ENCODE data around the gene SPG7.

The SPG7 gene

DNA sequence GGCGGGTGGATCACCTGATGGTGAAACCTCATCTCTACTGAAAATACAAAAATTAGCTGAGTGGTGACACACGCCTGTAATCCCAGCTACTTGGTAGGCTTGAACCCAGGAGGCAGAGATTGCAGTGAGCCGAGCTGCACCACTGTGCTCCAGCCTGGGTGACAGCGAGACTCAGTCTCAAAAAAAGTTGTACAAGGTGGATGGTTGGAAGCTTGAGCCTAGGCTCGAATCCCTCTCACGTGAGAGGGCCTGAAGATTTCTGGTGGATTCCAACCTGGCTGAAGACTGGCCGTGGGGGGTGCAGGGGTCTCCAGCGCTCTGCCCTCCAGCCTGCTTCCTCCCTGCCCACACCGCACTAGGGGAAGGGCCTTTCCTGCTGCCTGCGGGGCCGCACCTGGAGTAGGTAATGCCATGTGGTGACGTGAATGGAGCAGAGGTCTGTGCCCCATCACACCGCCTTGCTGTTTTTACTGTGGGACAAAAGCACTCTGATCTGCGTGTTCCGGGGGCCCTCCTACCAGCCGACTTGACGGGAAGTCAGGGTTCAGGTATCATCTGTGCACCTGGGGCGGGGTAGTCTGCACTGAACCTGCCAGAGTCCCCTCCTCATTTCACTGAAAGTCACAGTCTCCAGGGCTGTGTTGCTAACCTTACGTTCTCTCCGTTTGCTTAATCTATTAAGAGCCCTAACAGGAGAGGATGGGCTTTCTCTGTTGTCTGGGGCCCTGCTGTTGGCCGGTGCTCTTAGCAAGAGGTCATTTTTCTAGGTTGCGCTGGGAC is 56.5 kb downstream of the SPG7 start (continued):
- TF ChIP-seq, protein P1, sequence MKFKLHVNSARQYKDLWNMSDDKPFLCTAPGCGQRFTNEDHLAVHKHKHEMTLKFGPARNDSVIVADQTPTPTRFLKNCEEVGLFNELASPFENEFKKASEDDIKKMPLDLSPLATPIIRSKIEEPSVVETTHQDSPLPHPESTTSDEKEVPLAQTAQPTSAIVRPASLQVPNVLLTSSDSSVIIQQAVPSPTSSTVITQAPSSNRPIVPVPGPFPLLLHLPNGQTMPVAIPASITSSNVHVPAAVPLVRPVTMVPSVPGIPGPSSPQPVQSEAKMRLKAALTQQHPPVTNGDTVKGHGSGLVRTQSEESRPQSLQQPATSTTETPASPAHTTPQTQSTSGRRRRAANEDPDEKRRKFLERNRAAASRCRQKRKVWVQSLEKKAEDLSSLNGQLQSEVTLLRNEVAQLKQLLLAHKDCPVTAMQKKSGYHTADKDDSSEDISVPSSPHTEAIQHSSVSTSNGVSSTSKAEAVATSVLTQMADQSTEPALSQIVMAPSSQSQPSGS (tag by site-specific recombination; IDR thresholded peaks at IDR 0.05; ENCODE audit: low read depth), result no peak
- TF ChIP-seq, protein P2, sequence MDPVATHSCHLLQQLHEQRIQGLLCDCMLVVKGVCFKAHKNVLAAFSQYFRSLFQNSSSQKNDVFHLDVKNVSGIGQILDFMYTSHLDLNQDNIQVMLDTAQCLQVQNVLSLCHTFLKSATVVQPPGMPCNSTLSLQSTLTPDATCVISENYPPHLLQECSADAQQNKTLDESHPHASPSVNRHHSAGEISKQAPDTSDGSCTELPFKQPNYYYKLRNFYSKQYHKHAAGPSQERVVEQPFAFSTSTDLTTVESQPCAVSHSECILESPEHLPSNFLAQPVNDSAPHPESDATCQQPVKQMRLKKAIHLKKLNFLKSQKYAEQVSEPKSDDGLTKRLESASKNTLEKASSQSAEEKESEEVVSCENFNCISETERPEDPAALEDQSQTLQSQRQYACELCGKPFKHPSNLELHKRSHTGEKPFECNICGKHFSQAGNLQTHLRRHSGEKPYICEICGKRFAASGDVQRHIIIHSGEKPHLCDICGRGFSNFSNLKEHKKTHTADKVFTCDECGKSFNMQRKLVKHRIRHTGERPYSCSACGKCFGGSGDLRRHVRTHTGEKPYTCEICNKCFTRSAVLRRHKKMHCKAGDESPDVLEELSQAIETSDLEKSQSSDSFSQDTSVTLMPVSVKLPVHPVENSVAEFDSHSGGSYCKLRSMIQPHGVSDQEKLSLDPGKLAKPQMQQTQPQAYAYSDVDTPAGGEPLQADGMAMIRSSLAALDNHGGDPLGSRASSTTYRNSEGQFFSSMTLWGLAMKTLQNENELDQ (tag by site-specific recombination; IDR thresholded peaks at IDR 0.05; ENCODE audit: low read depth), result no peak
- no peak for TF ChIP-seq ZNF664 (tag by site-specific recombination; IDR thresholded peaks at IDR 0.05)
- peak; percentile 4; the same call in 1 of the 2 replicates for TF ChIP-seq ZNF10 (tag by site-specific recombination; IDR thresholded peaks at IDR 0.05)
- no peak for TF ChIP-seq ZNF529 (tag by site-specific recombination; IDR thresholded peaks at IDR 0.05; ENCODE audit: insufficient replicate concordance)
- TF ChIP-seq, protein P3, sequence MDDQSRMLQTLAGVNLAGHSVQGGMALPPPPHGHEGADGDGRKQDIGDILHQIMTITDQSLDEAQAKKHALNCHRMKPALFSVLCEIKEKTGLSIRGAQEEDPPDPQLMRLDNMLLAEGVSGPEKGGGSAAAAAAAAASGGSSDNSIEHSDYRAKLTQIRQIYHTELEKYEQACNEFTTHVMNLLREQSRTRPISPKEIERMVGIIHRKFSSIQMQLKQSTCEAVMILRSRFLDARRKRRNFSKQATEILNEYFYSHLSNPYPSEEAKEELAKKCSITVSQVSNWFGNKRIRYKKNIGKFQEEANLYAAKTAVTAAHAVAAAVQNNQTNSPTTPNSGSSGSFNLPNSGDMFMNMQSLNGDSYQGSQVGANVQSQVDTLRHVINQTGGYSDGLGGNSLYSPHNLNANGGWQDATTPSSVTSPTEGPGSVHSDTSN (CRISPR knock-in tag; IDR thresholded peaks at IDR 0.05), result 0 out of 2 replicates have a peak, but pooled peaks have one; percentile 26
- TF ChIP-seq ZNF416 (tag by site-specific recombination; IDR thresholded peaks at IDR 0.05), result no peak
- TF ChIP-seq, protein P4, sequence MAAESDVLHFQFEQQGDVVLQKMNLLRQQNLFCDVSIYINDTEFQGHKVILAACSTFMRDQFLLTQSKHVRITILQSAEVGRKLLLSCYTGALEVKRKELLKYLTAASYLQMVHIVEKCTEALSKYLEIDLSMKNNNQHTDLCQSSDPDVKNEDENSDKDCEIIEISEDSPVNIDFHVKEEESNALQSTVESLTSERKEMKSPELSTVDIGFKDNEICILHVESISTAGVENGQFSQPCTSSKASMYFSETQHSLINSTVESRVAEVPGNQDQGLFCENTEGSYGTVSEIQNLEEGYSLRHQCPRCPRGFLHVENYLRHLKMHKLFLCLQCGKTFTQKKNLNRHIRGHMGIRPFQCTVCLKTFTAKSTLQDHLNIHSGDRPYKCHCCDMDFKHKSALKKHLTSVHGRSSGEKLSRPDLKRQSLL (tag by site-specific recombination; IDR thresholded peaks at IDR 0.05), result peak; percentile 83
- TF ChIP-seq TCF7L2 (IDR thresholded peaks at IDR 0.05; ENCODE audit: borderline replicate concordance, low read depth, low read length), result no peak
- TF ChIP-seq, protein P5, sequence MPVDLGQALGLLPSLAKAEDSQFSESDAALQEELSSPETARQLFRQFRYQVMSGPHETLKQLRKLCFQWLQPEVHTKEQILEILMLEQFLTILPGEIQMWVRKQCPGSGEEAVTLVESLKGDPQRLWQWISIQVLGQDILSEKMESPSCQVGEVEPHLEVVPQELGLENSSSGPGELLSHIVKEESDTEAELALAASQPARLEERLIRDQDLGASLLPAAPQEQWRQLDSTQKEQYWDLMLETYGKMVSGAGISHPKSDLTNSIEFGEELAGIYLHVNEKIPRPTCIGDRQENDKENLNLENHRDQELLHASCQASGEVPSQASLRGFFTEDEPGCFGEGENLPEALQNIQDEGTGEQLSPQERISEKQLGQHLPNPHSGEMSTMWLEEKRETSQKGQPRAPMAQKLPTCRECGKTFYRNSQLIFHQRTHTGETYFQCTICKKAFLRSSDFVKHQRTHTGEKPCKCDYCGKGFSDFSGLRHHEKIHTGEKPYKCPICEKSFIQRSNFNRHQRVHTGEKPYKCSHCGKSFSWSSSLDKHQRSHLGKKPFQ (tag by site-specific recombination; IDR thresholded peaks at IDR 0.05), result no peak
- no peak for TF ChIP-seq ZNF624 (tag by site-specific recombination; IDR thresholded peaks at IDR 0.05)
- TF ChIP-seq, protein P6, sequence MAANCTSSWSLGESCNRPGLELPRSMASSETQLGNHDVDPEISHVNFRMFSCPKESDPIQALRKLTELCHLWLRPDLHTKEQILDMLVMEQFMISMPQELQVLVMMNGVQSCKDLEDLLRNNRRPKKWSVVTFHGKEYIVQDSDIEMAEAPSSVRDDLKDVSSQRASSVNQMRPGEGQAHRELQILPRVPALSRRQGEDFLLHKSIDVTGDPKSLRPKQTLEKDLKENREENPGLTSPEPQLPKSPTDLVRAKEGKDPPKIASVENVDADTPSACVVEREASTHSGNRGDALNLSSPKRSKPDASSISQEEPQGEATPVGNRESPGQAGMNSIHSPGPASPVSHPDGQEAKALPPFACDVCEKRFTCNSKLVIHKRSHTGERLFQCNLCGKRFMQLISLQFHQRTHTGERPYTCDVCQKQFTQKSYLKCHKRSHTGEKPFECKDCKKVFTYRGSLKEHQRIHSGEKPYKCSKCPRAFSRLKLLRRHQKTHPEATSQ (tag by site-specific recombination; IDR thresholded peaks at IDR 0.05), result no peak
- TF ChIP-seq, protein P7, sequence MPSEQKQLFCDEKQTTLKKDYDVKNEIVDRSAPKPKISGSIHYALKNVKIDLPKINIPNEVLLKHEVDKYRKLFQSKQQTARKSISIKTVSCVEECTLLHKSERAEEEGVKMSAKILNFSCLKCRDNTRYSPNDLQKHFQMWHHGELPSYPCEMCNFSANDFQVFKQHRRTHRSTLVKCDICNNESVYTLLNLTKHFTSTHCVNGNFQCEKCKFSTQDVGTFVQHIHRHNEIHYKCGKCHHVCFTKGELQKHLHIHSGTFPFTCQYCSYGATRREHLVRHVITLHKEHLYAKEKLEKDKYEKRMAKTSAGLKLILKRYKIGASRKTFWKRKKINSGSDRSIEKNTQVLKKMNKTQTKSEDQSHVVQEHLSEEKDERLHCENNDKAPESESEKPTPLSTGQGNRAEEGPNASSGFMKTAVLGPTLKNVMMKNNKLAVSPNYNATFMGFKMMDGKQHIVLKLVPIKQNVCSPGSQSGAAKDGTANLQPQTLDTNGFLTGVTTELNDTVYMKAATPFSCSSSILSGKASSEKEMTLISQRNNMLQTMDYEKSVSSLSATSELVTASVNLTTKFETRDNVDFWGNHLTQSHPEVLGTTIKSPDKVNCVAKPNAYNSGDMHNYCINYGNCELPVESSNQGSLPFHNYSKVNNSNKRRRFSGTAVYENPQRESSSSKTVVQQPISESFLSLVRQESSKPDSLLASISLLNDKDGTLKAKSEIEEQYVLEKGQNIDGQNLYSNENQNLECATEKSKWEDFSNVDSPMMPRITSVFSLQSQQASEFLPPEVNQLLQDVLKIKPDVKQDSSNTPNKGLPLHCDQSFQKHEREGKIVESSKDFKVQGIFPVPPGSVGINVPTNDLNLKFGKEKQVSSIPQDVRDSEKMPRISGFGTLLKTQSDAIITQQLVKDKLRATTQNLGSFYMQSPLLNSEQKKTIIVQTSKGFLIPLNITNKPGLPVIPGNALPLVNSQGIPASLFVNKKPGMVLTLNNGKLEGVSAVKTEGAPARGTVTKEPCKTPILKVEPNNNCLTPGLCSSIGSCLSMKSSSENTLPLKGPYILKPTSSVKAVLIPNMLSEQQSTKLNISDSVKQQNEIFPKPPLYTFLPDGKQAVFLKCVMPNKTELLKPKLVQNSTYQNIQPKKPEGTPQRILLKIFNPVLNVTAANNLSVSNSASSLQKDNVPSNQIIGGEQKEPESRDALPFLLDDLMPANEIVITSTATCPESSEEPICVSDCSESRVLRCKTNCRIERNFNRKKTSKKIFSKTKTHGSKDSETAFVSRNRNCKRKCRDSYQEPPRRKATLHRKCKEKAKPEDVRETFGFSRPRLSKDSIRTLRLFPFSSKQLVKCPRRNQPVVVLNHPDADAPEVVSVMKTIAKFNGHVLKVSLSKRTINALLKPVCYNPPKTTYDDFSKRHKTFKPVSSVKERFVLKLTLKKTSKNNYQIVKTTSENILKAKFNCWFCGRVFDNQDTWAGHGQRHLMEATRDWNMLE (tag by site-specific recombination; conservative IDR thresholded peaks at IDR 0.05; ENCODE audit: low read depth), result no peak
- TF ChIP-seq, protein P8, sequence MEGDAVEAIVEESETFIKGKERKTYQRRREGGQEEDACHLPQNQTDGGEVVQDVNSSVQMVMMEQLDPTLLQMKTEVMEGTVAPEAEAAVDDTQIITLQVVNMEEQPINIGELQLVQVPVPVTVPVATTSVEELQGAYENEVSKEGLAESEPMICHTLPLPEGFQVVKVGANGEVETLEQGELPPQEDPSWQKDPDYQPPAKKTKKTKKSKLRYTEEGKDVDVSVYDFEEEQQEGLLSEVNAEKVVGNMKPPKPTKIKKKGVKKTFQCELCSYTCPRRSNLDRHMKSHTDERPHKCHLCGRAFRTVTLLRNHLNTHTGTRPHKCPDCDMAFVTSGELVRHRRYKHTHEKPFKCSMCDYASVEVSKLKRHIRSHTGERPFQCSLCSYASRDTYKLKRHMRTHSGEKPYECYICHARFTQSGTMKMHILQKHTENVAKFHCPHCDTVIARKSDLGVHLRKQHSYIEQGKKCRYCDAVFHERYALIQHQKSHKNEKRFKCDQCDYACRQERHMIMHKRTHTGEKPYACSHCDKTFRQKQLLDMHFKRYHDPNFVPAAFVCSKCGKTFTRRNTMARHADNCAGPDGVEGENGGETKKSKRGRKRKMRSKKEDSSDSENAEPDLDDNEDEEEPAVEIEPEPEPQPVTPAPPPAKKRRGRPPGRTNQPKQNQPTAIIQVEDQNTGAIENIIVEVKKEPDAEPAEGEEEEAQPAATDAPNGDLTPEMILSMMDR (tag by site-specific recombination; IDR thresholded peaks at IDR 0.05), result no peak
- TF ChIP-seq, protein P9, sequence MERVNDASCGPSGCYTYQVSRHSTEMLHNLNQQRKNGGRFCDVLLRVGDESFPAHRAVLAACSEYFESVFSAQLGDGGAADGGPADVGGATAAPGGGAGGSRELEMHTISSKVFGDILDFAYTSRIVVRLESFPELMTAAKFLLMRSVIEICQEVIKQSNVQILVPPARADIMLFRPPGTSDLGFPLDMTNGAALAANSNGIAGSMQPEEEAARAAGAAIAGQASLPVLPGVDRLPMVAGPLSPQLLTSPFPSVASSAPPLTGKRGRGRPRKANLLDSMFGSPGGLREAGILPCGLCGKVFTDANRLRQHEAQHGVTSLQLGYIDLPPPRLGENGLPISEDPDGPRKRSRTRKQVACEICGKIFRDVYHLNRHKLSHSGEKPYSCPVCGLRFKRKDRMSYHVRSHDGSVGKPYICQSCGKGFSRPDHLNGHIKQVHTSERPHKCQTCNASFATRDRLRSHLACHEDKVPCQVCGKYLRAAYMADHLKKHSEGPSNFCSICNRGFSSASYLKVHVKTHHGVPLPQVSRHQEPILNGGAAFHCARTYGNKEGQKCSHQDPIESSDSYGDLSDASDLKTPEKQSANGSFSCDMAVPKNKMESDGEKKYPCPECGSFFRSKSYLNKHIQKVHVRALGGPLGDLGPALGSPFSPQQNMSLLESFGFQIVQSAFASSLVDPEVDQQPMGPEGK (tag by site-specific recombination; IDR thresholded peaks at IDR 0.05), result peak; percentile 75
- TF ChIP-seq ZNF600 (tag by site-specific recombination; IDR thresholded peaks at IDR 0.05), result 0 out of 2 replicates have a peak, but pooled peaks have one; percentile 5
- no peak for TF ChIP-seq ZNF426 (tag by site-specific recombination; IDR thresholded peaks at IDR 0.05)
- TF ChIP-seq GLIS1 (tag by site-specific recombination; IDR thresholded peaks at IDR 0.05), result peak; percentile 25; the same call in 1 of the 2 replicates

Measured in HEK293 (cell line).